ENCODE results near the gene CAB39.
A peak's percentile ranks its signal among the peaks of the same experiment; 100 is the strongest.

The CAB39 gene

GRCh38 chr2:230751062-230751461 lies 38.4 kb downstream of the CAB39 start:
- Histone ChIP-seq H3K4me3 (ENCODE audit: severe bottlenecking) (no peak overlapping the region), H3K27me3 (ENCODE audit: insufficient read depth, poor library complexity, severe bottlenecking) (no peaks in the 10 kb centered on the region), H3K36me3 (ENCODE audit: low read depth) (peaks cover 44% of the 10 kb centered on the region), H3K4me1 (ENCODE audit: insufficient read depth, poor library complexity, severe bottlenecking) (peaks cover 34% of the 10 kb centered on the region), H3K9me3 (ENCODE audit: severe bottlenecking) (no peaks in the 10 kb centered on the region), H3K27ac (ENCODE audit: poor library complexity, severe bottlenecking) (peak overlapping the region; percentile 40)
- no peak for DNase-seq (ENCODE audit: low spot score)
- no peak for TF ChIP-seq CTCF (IDR thresholded peaks at IDR 0.05; ENCODE audit: poor library complexity, severe bottlenecking)
- peak; percentile 85 for ATAC-seq (ENCODE audit: low read depth)

- Histone ChIP-seq H3K27ac (ENCODE audit: poor library complexity, severe bottlenecking) (no peak overlapping the region), H3K36me3 (ENCODE audit: low read depth) (peaks cover 37% of the 10 kb centered on the region), H3K27me3 (ENCODE audit: insufficient read depth, poor library complexity, severe bottlenecking) (no peaks in the 10 kb centered on the region), H3K4me3 (ENCODE audit: severe bottlenecking) (no peak overlapping the region), H3K4me1 (ENCODE audit: insufficient read depth, poor library complexity, severe bottlenecking) (peaks cover 48% of the 10 kb centered on the region), H3K9me3 (ENCODE audit: severe bottlenecking) (no peaks in the 10 kb centered on the region)
- ATAC-seq (ENCODE audit: low read depth) (no peak), DNase-seq (ENCODE audit: low spot score) (no peak)
- TF ChIP-seq CTCF (IDR thresholded peaks at IDR 0.05; ENCODE audit: poor library complexity, severe bottlenecking), result no peak
Observed at GRCh38 chr2:230754200-230754599, 41.6 kb downstream of the CAB39 start.

GRCh38 chr2:230757476-230757875 lies 44.8 kb downstream of the CAB39 start:
- ATAC-seq (ENCODE audit: low read depth) (no peak; the same call in 2 of the 3 replicates), DNase-seq (ENCODE audit: low spot score) (no peak)
- H3K4me1 ChIP-seq (ENCODE audit: insufficient read depth, poor library complexity, severe bottlenecking), result peaks cover 29% of the 10 kb centered on the region
- H3K9me3 ChIP-seq (ENCODE audit: severe bottlenecking), result no peaks in the 10 kb centered on the region
- no peak overlapping the region for H3K4me3 ChIP-seq (ENCODE audit: severe bottlenecking)
- TF ChIP-seq CTCF (IDR thresholded peaks at IDR 0.05; ENCODE audit: poor library complexity, severe bottlenecking), result no peak
- H3K27me3 ChIP-seq (ENCODE audit: insufficient read depth, poor library complexity, severe bottlenecking), result no peaks in the 10 kb centered on the region
- peaks cover 45% of the 10 kb centered on the region for H3K36me3 ChIP-seq (ENCODE audit: low read depth)
- H3K27ac ChIP-seq (ENCODE audit: poor library complexity, severe bottlenecking), result no peak overlapping the region

- TF ChIP-seq CTCF (IDR thresholded peaks at IDR 0.05; ENCODE audit: poor library complexity, severe bottlenecking), result no peak
- Histone ChIP-seq H3K27me3 (ENCODE audit: insufficient read depth, poor library complexity, severe bottlenecking) (no peaks in the 10 kb centered on the region), H3K4me1 (ENCODE audit: insufficient read depth, poor library complexity, severe bottlenecking) (peaks cover 29% of the 10 kb centered on the region), H3K27ac (ENCODE audit: poor library complexity, severe bottlenecking) (peak overlapping the region; percentile 16), H3K36me3 (ENCODE audit: low read depth) (peaks cover 54% of the 10 kb centered on the region), H3K9me3 (ENCODE audit: severe bottlenecking) (no peaks in the 10 kb centered on the region), H3K4me3 (ENCODE audit: severe bottlenecking) (no peak overlapping the region)
- ATAC-seq (ENCODE audit: low read depth), result peak; percentile 16; the same call in 1 of the 3 replicates
- DNase-seq (ENCODE audit: low spot score), result no peak
Observed at GRCh38 chr2:230758566-230759480, 46.2 kb downstream of the CAB39 start.
